Kidney (tissue), 14 donors: ENCODE results near the gene ARIH2. TPM values are rescaled to one million over a fixed set of nuclear protein-coding genes. Genes with fewer than 3 reads are reported as not detected.

Source experiments
- DNase-seq, 5 donors: peaks; one replicate each; pipeline ENCODE4 v3.0.0-alpha.2; 2013 to 2020
- FAIRE-seq: peaks from 2 replicates; lab custom pipeline; 2012; peaks lifted over from hg19 to GRCh38; lab: Jason Lieb, UNC
- H3K27ac ChIP-seq, 2 donors: one replicate each; pipeline ENCODE4 v1.7.0; 2013; ENCODE audit warnings: low read depth in 2 of 2, low read length in 2 of 2, inconsistent platforms in 1 of 2
- H3K27me3 ChIP-seq: one replicate; pipeline ENCODE4 v1.7.1; 2013; ENCODE audit warnings: low read length, inconsistent platforms; ENCODE audit not compliant: control insufficient read depth, insufficient read depth
- H3K36me3 ChIP-seq, 3 donors: one replicate each; pipeline versions ENCODE4 v1.7.0 to v1.7.1; 2013; ENCODE audit warnings: low read length in 3 of 3, control low read depth in 1 of 3, inconsistent platforms in 1 of 3; ENCODE audit not compliant: insufficient read depth in 3 of 3, control insufficient read depth in 2 of 3
- H3K4me1 ChIP-seq, 3 donors: one replicate each; pipeline versions ENCODE4 v1.7.0 to v1.7.1; 2013; ENCODE audit warnings: low read length in 3 of 3, inconsistent platforms in 1 of 3, low read depth in 1 of 3; ENCODE audit not compliant: control insufficient read depth in 2 of 3, insufficient read depth in 2 of 3
- H3K4me3 ChIP-seq, 3 donors: one replicate each; pipeline versions ENCODE4 v1.7.0 to v1.8.1; 2013; ENCODE audit warnings: low read length in 3 of 3, control low read depth in 1 of 3, inconsistent platforms in 1 of 3
- H3K9ac ChIP-seq, 3 donors: one replicate each; pipeline versions ENCODE4 v1.7.0 to v1.7.1; 2013; ENCODE audit warnings: low read length in 3 of 3, control low read depth in 1 of 3, inconsistent platforms in 1 of 3
- H3K9me3 ChIP-seq, 3 donors: one replicate each; pipeline versions ENCODE4 v1.7.0 to v1.7.1; 2013; ENCODE audit warnings: low read length in 3 of 3, control low read depth in 1 of 3, inconsistent platforms in 1 of 3; ENCODE audit not compliant: control insufficient read depth in 2 of 3, insufficient read depth in 1 of 3
- CTCF ChIP-seq: IDR thresholded peaks from 3 replicates; pipeline ENCODE4 v1.5.1; 2012; ENCODE audit warnings: mild to moderate bottlenecking, moderate library complexity, borderline replicate concordance; ENCODE audit not compliant: insufficient read depth; ENCODE audit errors: extremely low read depth
- intact Hi-C: fragments of 100-400 bp; cut with DNase I; formaldehyde crosslinking; loops from one replicate; pipeline ENCODE4 v1.11.1; 2022
- polyA plus RNA-seq: library from polyadenylated mRNA; stranded (reverse); fragments of 350-450 nt; fragmentation: Illumina TruSeq; extraction: RNeasy Lipid Tissue Mini Kit (QIAGEN cat#74804); gene quantifications from one replicate; pipeline ENCODE4 v1.2.3, GENCODE V29; 2014; ENCODE audit warnings: low read depth, low replicate concordance; ENCODE audit not compliant: insufficient read depth
- total RNA-seq: library from RNA; stranded (reverse); fragmentation: NEBNext Ultra II Directional; extraction: Animal tissue kit (Norgen Biotek cat#: 25700); gene quantifications from one replicate; pipeline ENCODE4 v1.2.1, GENCODE V29; 2021
- donor health status: control.
- donor health status: control.
- donor health status: control.
- donor health status: control.
- donor health status: control.
- donor health status: DM: yes; HTN: yes; CAD: no.
- donor health status: Normal renal cell carcinoma (clear cell type).

The ARIH2 gene
- total and polyA plus RNA-seq, 2 donors from 2014 or later: 30.4 to 75.7 TPM

GRCh38 chr3:49024449-49024848, 105.8 kb downstream of the ARIH2 start:
- H3K9me3 ChIP-seq: no peaks in the 10 kb centered on the region
- H3K27me3 ChIP-seq: no peaks in the 10 kb centered on the region
- peaks cover 0 to 33% (median 16%) of the 10 kb centered on the region in 3 donors for H3K4me1 ChIP-seq
- DNase-seq: no peak
- no peak for FAIRE-seq
- peaks cover 7 to 34% (median 19%) of the 10 kb centered on the region in 3 donors for H3K36me3 ChIP-seq
- intact Hi-C loops: no loop called here
- no peak for TF ChIP-seq CTCF
- no peak overlapping the region for H3K9ac ChIP-seq
- H3K27ac ChIP-seq: no peak overlapping the region
- no peak overlapping the region for H3K4me3 ChIP-seq

GRCh38 chr3:49025005-49025792, 106.6 kb downstream of the ARIH2 start:
- peaks cover 0 to 31% (median 13%) of the 10 kb centered on the region in 3 donors for H3K4me1 ChIP-seq
- peaks cover 7 to 39% (median 19%) of the 10 kb centered on the region in 3 donors for H3K36me3 ChIP-seq
- FAIRE-seq (no peak), DNase-seq (peak in 1 of 5 donors; percentile 49)
- no peak overlapping the region for H3K27ac ChIP-seq
- no peak for TF ChIP-seq CTCF
- H3K27me3 ChIP-seq: no peaks in the 10 kb centered on the region
- intact Hi-C loops: no loop called here
- no peak overlapping the region for H3K9ac ChIP-seq
- H3K4me3 ChIP-seq: no peak overlapping the region
- no peaks in the 10 kb centered on the region for H3K9me3 ChIP-seq

- no peak for TF ChIP-seq CTCF
- Histone ChIP-seq H3K4me3 (no peak overlapping the region), H3K27ac (no peak overlapping the region), H3K27me3 (no peaks in the 10 kb centered on the region), H3K4me1 (peaks cover 0 to 27% (median 9%) of the 10 kb centered on the region in 3 donors), H3K36me3 (peaks cover 7 to 45% (median 23%) of the 10 kb centered on the region in 3 donors), H3K9me3 (no peaks in the 10 kb centered on the region), H3K9ac (no peak overlapping the region)
- no peak for FAIRE-seq
- no peak for DNase-seq
- intact Hi-C loops: no loop called here
Measured at GRCh38 chr3:49025793-49026520, 107.3 kb downstream of the ARIH2 start.
